A673 (cell line): Measurements from ENCODE around the gene MED27. TPM values are rescaled to one million over a fixed set of nuclear protein-coding genes. Genes with fewer than 3 reads are reported as not detected.

Source experiments
- BruUV-seq: library from RNA; stranded (reverse); fragments of 400-500 nt; replicated peaks from 2 replicates; lab custom pipeline; 2021; lab: Mats Ljungman, UMichigan
- CTCF ChIA-PET: fragments of 300-600 bp; sonication (Branson Sonifier 250); formaldehyde crosslinking; loops from one replicate; lab custom pipeline; 2022; ENCODE audit warnings: antibody characterized with exemption; lab: Charles Lee
- POLR2A ChIA-PET: fragments of 300-600 bp; sonication (Branson Sonifier 250); formaldehyde crosslinking; loops from one replicate; lab custom pipeline; 2022; ENCODE audit warnings: antibody characterized with exemption; ENCODE audit not compliant: low non-redundant PET; lab: Charles Lee
- DNase-seq: peaks from one replicate; pipeline ENCODE4 v3.0.0-alpha.2; 2015; ENCODE audit warnings: low spot score
- H3K27ac ChIP-seq: fragments of 200-600 bp; sonication (generic); 2 replicates; pipeline ENCODE4 v1.5.1; 2016; ENCODE audit warnings: mixed run types, low read depth, mild to moderate bottlenecking, mixed read lengths, antibody characterized with exemption, low read length; ENCODE audit not compliant: poor library complexity, severe bottlenecking
- H3K27me3 ChIP-seq: fragments of 200-600 bp; sonication (generic); replicated peaks from 2 replicates; pipeline ENCODE4 v1.6.1; 2017; ENCODE audit warnings: mixed run types, low read depth, mild to moderate bottlenecking, mixed read lengths, antibody characterized with exemption, low read length; ENCODE audit not compliant: insufficient read depth, poor library complexity
- H3K36me3 ChIP-seq: fragments of 200-600 bp; sonication (generic); 2 replicates; pipeline ENCODE4 v1.6.1; 2016; ENCODE audit warnings: mixed run types, mild to moderate bottlenecking, mixed read lengths, antibody characterized with exemption, low read length; ENCODE audit not compliant: insufficient read depth, poor library complexity, severe bottlenecking
- H3K4me1 ChIP-seq: fragments of 200-600 bp; sonication (generic); 2 replicates; pipeline ENCODE4 v1.6.1; 2017; ENCODE audit warnings: mixed run types, mild to moderate bottlenecking, mixed read lengths, antibody characterized with exemption, low read length; ENCODE audit not compliant: insufficient read depth, poor library complexity, severe bottlenecking
- H3K4me3 ChIP-seq: fragments of 200-600 bp; sonication (generic); 2 replicates; pipeline ENCODE4 v1.5.1; 2016; ENCODE audit warnings: low read depth, mixed run types, mild to moderate bottlenecking, mixed read lengths, low read length; ENCODE audit not compliant: poor library complexity, severe bottlenecking
- H3K9me3 ChIP-seq: fragments of 200-600 bp; sonication (generic); 2 replicates; pipeline ENCODE4 v1.6.1; 2016; ENCODE audit warnings: mixed run types, low read depth, mild to moderate bottlenecking, mixed read lengths, antibody characterized with exemption, low read length; ENCODE audit not compliant: poor library complexity, severe bottlenecking
- CTCF ChIP-seq: fragments of 300-800, 200-600 bp; sonication (generic); conservative IDR thresholded peaks from 2 replicates; pipeline ENCODE4 v1.5.1; 2017; ENCODE audit warnings: low read depth, mild to moderate bottlenecking, antibody characterized with exemption, low read length, moderate library complexity, mixed read lengths
- EZH2 ChIP-seq: fragments of 200-600 bp; sonication (generic); IDR thresholded peaks from 2 replicates; pipeline ENCODE4 v1.6.1; 2017; ENCODE audit warnings: borderline replicate concordance, low read depth, mild to moderate bottlenecking, mixed read lengths, antibody characterized with exemption, low read length; ENCODE audit not compliant: poor library complexity, severe bottlenecking
- intact Hi-C: fragments of 100-400 bp; cut with micrococcal nuclease; formaldehyde crosslinking; loops from one replicate; pipeline ENCODE4 v1.10.0; 2022; ENCODE audit not compliant: unreplicated experiment
- total RNA-seq: library from RNA; stranded (reverse); gene quantifications from 2 replicates; pipeline ENCODE4 v1.2.3, GENCODE V29; 2021

The MED27 gene
- total RNA-seq, 1 experiment from 2014 or later, result 45.4 TPM

GRCh38 chr9:131910572-131910971, 169.1 kb downstream of the MED27 start:
- no peak overlapping the region for H3K4me3 ChIP-seq
- H3K9me3 ChIP-seq, result no peaks in the 10 kb centered on the region
- TF ChIP-seq EZH2 (no peak), CTCF (no peak)
- H3K27ac ChIP-seq, result no peak overlapping the region
- H3K36me3 ChIP-seq, result no peaks in the 10 kb centered on the region
- DNase-seq, result no peak
- no peaks in the 10 kb centered on the region for H3K27me3 ChIP-seq
- intact Hi-C loops, result no loop called here
- ChIA-PET CTCF (no interaction called here), POLR2A (no interaction called here)
- H3K4me1 ChIP-seq, result no peaks in the 10 kb centered on the region
- BruUV-seq, result no TSS peak

GRCh38 chr9:131905144-131905543, 174.5 kb downstream of the MED27 start:
- Histone ChIP-seq H3K27ac (no peak overlapping the region), H3K27me3 (no peaks in the 10 kb centered on the region), H3K4me3 (no peak overlapping the region), H3K4me1 (no peaks in the 10 kb centered on the region), H3K9me3 (no peaks in the 10 kb centered on the region), H3K36me3 (no peaks in the 10 kb centered on the region)
- no peak for DNase-seq
- CTCF ChIA-PET, result no interaction called here
- POLR2A ChIA-PET, result no interaction called here
- intact Hi-C loops, result no loop called here
- no TSS peak for BruUV-seq
- TF ChIP-seq CTCF (no peak), EZH2 (no peak)

GRCh38 chr9:131899296-131900228, 180.1 kb downstream of the MED27 start:
- no peak for DNase-seq
- Histone ChIP-seq H3K27ac (no peak overlapping the region), H3K36me3 (no peaks in the 10 kb centered on the region), H3K4me1 (no peaks in the 10 kb centered on the region), H3K27me3 (no peaks in the 10 kb centered on the region), H3K4me3 (no peak overlapping the region), H3K9me3 (no peaks in the 10 kb centered on the region)
- CTCF ChIA-PET, result no interaction called here
- BruUV-seq, result no TSS peak
- POLR2A ChIA-PET, result no interaction called here
- TF ChIP-seq EZH2, result no peak
- TF ChIP-seq CTCF, result no peak
- intact Hi-C loops, result no loop called here
